Smooth muscle cell (in vitro differentiated cells): ENCODE data around the gene MED13L. TPM values are rescaled to one million over a fixed set of nuclear protein-coding genes. Genes with fewer than 3 reads are reported as not detected.
A peak's percentile ranks its signal among the peaks of the same experiment; 100 is the strongest.

Experiments
- DNase-seq: peaks from one replicate; lab custom pipeline; 2025; ENCODE audit not compliant: unreplicated experiment; lab: John Stamatoyannopoulos, UW
- H2AFZ ChIP-seq: fragments of 200-600 bp; sonication (generic); 2 replicates; pipeline ENCODE4 v1.6.0; 2016; ENCODE audit warnings: antibody characterized with exemption, low read depth, mild to moderate bottlenecking
- H3F3A ChIP-seq: fragments of 200-600 bp; sonication (generic); 2 replicates; pipeline ENCODE4 v1.6.0; 2017; ENCODE audit warnings: antibody characterized with exemption, low read depth
- H3K27ac ChIP-seq: fragments of 200-600 bp; sonication (generic); 2 replicates; pipeline ENCODE4 v1.5.1; 2016; ENCODE audit warnings: low read depth, mild to moderate bottlenecking
- H3K27me3 ChIP-seq: fragments of 200-600 bp; sonication (generic); 2 replicates; pipeline ENCODE4 v1.6.1; 2016; ENCODE audit warnings: low read depth, mild to moderate bottlenecking
- H3K36me3 ChIP-seq: fragments of 200-600 bp; sonication (generic); 2 replicates; pipeline ENCODE4 v1.5.1; 2016; ENCODE audit warnings: low read depth
- H3K4me1 ChIP-seq: fragments of 200-600 bp; sonication (generic); 2 replicates; pipeline ENCODE4 v1.5.1; 2016; ENCODE audit warnings: low read depth
- H3K4me2 ChIP-seq: fragments of 200-600 bp; sonication (generic); 2 replicates; pipeline ENCODE4 v1.6.0; 2016; ENCODE audit warnings: mild to moderate bottlenecking
- H3K4me3 ChIP-seq: fragments of 200-600 bp; sonication (generic); 2 replicates; pipeline ENCODE4 v1.5.1; 2016; ENCODE audit warnings: mild to moderate bottlenecking
- H3K79me2 ChIP-seq: fragments of 200-600 bp; sonication (generic); 2 replicates; pipeline ENCODE4 v1.6.0; 2016; ENCODE audit warnings: low read depth, mild to moderate bottlenecking
- H3K9ac ChIP-seq: fragments of 200-600 bp; sonication (generic); 2 replicates; pipeline ENCODE4 v1.6.0; 2016; ENCODE audit warnings: low read depth
- H3K9me3 ChIP-seq: fragments of 200-600 bp; sonication (generic); replicated peaks from 2 replicates; pipeline ENCODE4 v1.5.1; 2016; ENCODE audit warnings: low read depth
- H4K20me1 ChIP-seq: fragments of 200-600 bp; sonication (generic); 2 replicates; pipeline ENCODE4 v1.6.0; 2016; ENCODE audit warnings: low read depth
- CTCF ChIP-seq: fragments of 200-600 bp; sonication (generic); IDR thresholded peaks from 2 replicates; pipeline ENCODE4 v1.5.1; 2017; ENCODE audit warnings: borderline replicate concordance, mild to moderate bottlenecking, antibody characterized with exemption; ENCODE audit not compliant: insufficient read depth, poor library complexity, severe bottlenecking
- WGBS: methylation state at CpG from one replicate; pipeline ENCODE4 v1.1.7; 2016; ENCODE audit warnings: low lambda C conversion rate; 5-methylcytosine and 5-hydroxymethylcytosine counted together
- polyA plus RNA-seq: library from polyadenylated mRNA; unstranded; fragments of >200 nt; fragmentation: Nextera tagmentation; extraction: Ambion mirVana; gene quantifications from 2 replicates; pipeline ENCODE4 v1.2.1, GENCODE V29; 2016
- total RNA-seq: library from RNA; depleted of rRNA; stranded (reverse); fragments of >200 nt; gene quantifications from 2 replicates; pipeline ENCODE4 v1.2.3, GENCODE V29; 2014

MED13L gene
- total and polyA plus RNA-seq, 2 experiments from 2014 or later: 13.2 to 74.3 TPM

GRCh38 chr12:116210762-116211161 is 66.7 kb downstream of the MED13L start:
- TF ChIP-seq CTCF: no peak
- Histone ChIP-seq H2AFZ (no peak overlapping the region), H3K9ac (no peak overlapping the region), H3K4me1 (peaks cover 30% of the 10 kb centered on the region), H3K36me3 (no peaks in the 10 kb centered on the region), H3K9me3 (no peaks in the 10 kb centered on the region), H3K4me2 (no peak overlapping the region), H3K79me2 (peaks cover 98% of the 10 kb centered on the region), H3K4me3 (no peak overlapping the region), H3F3A (no peaks in the 10 kb centered on the region), H3K27me3 (no peaks in the 10 kb centered on the region), H4K20me1 (peaks cover 100% of the 10 kb centered on the region), H3K27ac (no peak overlapping the region)
- no peak for DNase-seq
- WGBS: 94% methylated on average over 4 of the region's 4 CpGs

- DNase-seq: no peak
- H3K79me2 ChIP-seq: peaks cover 97% of the 10 kb centered on the region
- H3K9ac ChIP-seq: no peak overlapping the region
- 53% methylated on average over 5 of the region's 5 CpGs for WGBS
- H3K9me3 ChIP-seq: no peaks in the 10 kb centered on the region
- H3K27me3 ChIP-seq: no peaks in the 10 kb centered on the region
- no peaks in the 10 kb centered on the region for H3K36me3 ChIP-seq
- peaks cover 100% of the 10 kb centered on the region for H4K20me1 ChIP-seq
- H3K4me3 ChIP-seq: no peak overlapping the region
- no peaks in the 10 kb centered on the region for H3F3A ChIP-seq
- no peak overlapping the region for H2AFZ ChIP-seq
- H3K4me2 ChIP-seq: peak overlapping the region; percentile 65
- H3K27ac ChIP-seq: peak overlapping the region; percentile 51
- peaks cover 30% of the 10 kb centered on the region for H3K4me1 ChIP-seq
- no peak for TF ChIP-seq CTCF
These were observed 67.4 kb downstream of the MED13L start for GRCh38 chr12:116210131-116210530.

- no peak for TF ChIP-seq CTCF
- Histone ChIP-seq H3K27me3 (no peaks in the 10 kb centered on the region), H3K9ac (no peak overlapping the region), H2AFZ (no peak overlapping the region), H3K9me3 (no peaks in the 10 kb centered on the region), H3F3A (no peaks in the 10 kb centered on the region), H3K36me3 (no peaks in the 10 kb centered on the region), H3K4me2 (peak overlapping the region; percentile 65), H3K79me2 (peaks cover 93% of the 10 kb centered on the region), H4K20me1 (peaks cover 100% of the 10 kb centered on the region), H3K27ac (peak overlapping the region; percentile 51), H3K4me3 (no peak overlapping the region), H3K4me1 (peaks cover 30% of the 10 kb centered on the region)
- WGBS: 96% methylated on average over 2 of the region's 2 CpGs
- no peak for DNase-seq
These were observed 68.0 kb downstream of the MED13L start for GRCh38 chr12:116209503-116209902.

- no peaks in the 10 kb centered on the region for H3K27me3 ChIP-seq
- peaks cover 100% of the 10 kb centered on the region for H4K20me1 ChIP-seq
- no peak overlapping the region for H2AFZ ChIP-seq
- H3F3A ChIP-seq: peaks cover 8% of the 10 kb centered on the region
- no peak for DNase-seq
- peaks cover 83% of the 10 kb centered on the region for H3K79me2 ChIP-seq
- H3K4me3 ChIP-seq: no peak overlapping the region
- H3K4me2 ChIP-seq: no peak overlapping the region
- H3K9me3 ChIP-seq: no peaks in the 10 kb centered on the region
- TF ChIP-seq CTCF: no peak
- peaks cover 36% of the 10 kb centered on the region for H3K4me1 ChIP-seq
- 81% methylated on average over 3 of the region's 3 CpGs for WGBS
- no peak overlapping the region for H3K9ac ChIP-seq
- no peaks in the 10 kb centered on the region for H3K36me3 ChIP-seq
- H3K27ac ChIP-seq: no peak overlapping the region
These were observed 70.2 kb downstream of the MED13L start for GRCh38 chr12:116207274-116207673.
